Pancreas (tissue), 10 donors: ENCODE data around the gene NRXN2. TPM values are rescaled to one million over a fixed set of nuclear protein-coding genes. Genes with fewer than 3 reads are reported as not detected.

ENCODE experiments used
- ATAC-seq, 4 donors: fragments of 200-7000 bp; cut with Tn5 transposase; one replicate each; pipeline versions ENCODE4 v1.8.0 to v1.9.1; 2020; ENCODE audit warnings: mild to moderate bottlenecking in 4 of 4, moderate library complexity in 4 of 4
- DNase-seq, 6 donors: peaks; one replicate each; pipeline ENCODE4 v3.0.0-alpha.2; 2020
- FAIRE-seq: peaks from 2 replicates; lab custom pipeline; 2012; peaks lifted over from hg19 to GRCh38; lab: Jason Lieb, UNC
- H3K27ac ChIP-seq, 4 donors: fragments of 200-600 bp; sonication (generic); 1 replicate in 3 of 4; 2 replicates in 1 of 4; pipeline versions ENCODE4 v1.5.0 to v1.8.0; 2020
- H3K27me3 ChIP-seq, 4 donors: fragments of 200-600 bp; one replicate each; pipeline ENCODE4 v1.8.0; 2021
- H3K36me3 ChIP-seq, 3 donors: fragments of 200-600 bp; sonication (generic) in 1 of 3; one replicate each; pipeline versions ENCODE4 v1.5.0 to v1.8.0; 2020 to 2021
- H3K4me1 ChIP-seq, 3 donors: fragments of 200-600 bp; one replicate each; pipeline ENCODE4 v1.8.0; 2021
- H3K4me3 ChIP-seq, 4 donors: fragments of 200-600 bp; sonication (generic) in 2 of 4; one replicate each; pipeline versions ENCODE4 v1.5.0 to v1.8.0; 2020 to 2021
- H3K9me3 ChIP-seq, 4 donors: fragments of 200-600 bp; one replicate each; pipeline ENCODE4 v1.8.0; 2021
- WGBS, 2 donors: extraction: QIAGEN DNeasy Blood & Tissue Kit; methylation state at CpG; one replicate each; pipeline ENCODE4 v1.1.7; 2013; 5-methylcytosine and 5-hydroxymethylcytosine counted together
- intact Hi-C, 3 donors: fragments of 100-400 bp; cut with DNase I; formaldehyde crosslinking; loops; one replicate each; pipeline versions ENCODE4 v1.11.1 to v1.14.2; 2022
- polyA plus RNA-seq, 2 donors: library from polyadenylated mRNA; stranded (reverse); fragments of 200-250 nt; gene quantifications; one replicate each; pipeline ENCODE4 v1.2.3, GENCODE V29; 2013
- total RNA-seq, 6 donors: library from RNA; stranded (reverse); fragmentation: NEBNext Ultra II Directional in 4 of 6; extraction: Animal tissue kit (Norgen Biotek cat#: 25700) in 4 of 6; gene quantifications; one replicate each; pipeline versions ENCODE4 v1.2.1 to v1.2.4, GENCODE V29; 2021 to 2023
- TF ChIP-seq, protein P1 (sequence below), 4 donors: fragments of 200-600 bp; sonication (generic) in 3 of 4; IDR thresholded peaks; one replicate each; pipeline versions ENCODE4 v1.5.0 to v1.8.0; 2021; ENCODE audit warnings: antibody characterized with exemption in 4 of 4
- donor health status: healthy with polysubstance abuse.
- donor health status: DM: no; HTN: no; CAD: no; lungs with moderate emphysema.
- donor health status: DM: no; HTN: no; CAD: no.
- donor health status: control.
- donor health status: control.
- donor health status: Bipolar disorder and iron deficiency.
- donor health status: DM: yes; HTN: yes; CAD: no.
- donor health status: DM: no; HTN: no; CAD: no.
- donor health status: DM: no; HTN: no; CAD: no.
- donor health status: DM: yes; HTN: yes; CAD: no.

NRXN2 gene
- total and polyA plus RNA-seq, 8 donors: 0.69 to 10.8 (median 2.1) TPM

DNA sequence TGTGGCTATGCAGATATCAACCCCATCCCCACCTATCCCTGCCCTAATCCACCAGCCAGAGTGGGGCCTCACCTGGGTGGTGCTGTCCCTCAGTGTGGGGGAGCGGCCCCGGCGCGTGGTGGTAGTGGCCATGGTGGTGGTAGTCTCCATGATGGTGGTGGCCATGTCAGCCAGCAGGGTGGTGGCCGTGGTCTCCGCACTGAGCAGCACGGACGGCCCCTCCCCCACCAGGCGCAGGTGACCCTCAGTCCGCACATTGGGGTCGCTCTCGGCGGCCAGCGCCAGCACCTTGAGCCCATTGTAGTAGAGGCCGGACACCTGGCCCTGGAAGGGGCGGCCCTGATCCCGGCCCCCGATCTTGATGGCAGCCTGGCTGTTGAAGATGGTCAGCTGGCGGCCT, 100.3 kb downstream of the NRXN2 start:
- Histone ChIP-seq H3K36me3 (no peaks in the 10 kb centered on the region), H3K27ac (no peak overlapping the region), H3K4me1 (peaks cover 0 to 28% (median 11%) of the 10 kb centered on the region in 3 donors), H3K4me3 (no peak overlapping the region), H3K9me3 (no peaks in the 10 kb centered on the region), H3K27me3 (no peaks in the 10 kb centered on the region)
- intact Hi-C loops: no loop called here
- ATAC-seq (no peak), DNase-seq (peak in 1 of 6 donors; percentile 53), FAIRE-seq (no peak)
- TF ChIP-seq, protein P1, sequence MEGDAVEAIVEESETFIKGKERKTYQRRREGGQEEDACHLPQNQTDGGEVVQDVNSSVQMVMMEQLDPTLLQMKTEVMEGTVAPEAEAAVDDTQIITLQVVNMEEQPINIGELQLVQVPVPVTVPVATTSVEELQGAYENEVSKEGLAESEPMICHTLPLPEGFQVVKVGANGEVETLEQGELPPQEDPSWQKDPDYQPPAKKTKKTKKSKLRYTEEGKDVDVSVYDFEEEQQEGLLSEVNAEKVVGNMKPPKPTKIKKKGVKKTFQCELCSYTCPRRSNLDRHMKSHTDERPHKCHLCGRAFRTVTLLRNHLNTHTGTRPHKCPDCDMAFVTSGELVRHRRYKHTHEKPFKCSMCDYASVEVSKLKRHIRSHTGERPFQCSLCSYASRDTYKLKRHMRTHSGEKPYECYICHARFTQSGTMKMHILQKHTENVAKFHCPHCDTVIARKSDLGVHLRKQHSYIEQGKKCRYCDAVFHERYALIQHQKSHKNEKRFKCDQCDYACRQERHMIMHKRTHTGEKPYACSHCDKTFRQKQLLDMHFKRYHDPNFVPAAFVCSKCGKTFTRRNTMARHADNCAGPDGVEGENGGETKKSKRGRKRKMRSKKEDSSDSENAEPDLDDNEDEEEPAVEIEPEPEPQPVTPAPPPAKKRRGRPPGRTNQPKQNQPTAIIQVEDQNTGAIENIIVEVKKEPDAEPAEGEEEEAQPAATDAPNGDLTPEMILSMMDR (IDR thresholded peaks at IDR 0.05): no peak
- 88 to 93% methylated on average over 18 to 19 of the region's 19 CpGs for WGBS, 2 donors

DNA sequence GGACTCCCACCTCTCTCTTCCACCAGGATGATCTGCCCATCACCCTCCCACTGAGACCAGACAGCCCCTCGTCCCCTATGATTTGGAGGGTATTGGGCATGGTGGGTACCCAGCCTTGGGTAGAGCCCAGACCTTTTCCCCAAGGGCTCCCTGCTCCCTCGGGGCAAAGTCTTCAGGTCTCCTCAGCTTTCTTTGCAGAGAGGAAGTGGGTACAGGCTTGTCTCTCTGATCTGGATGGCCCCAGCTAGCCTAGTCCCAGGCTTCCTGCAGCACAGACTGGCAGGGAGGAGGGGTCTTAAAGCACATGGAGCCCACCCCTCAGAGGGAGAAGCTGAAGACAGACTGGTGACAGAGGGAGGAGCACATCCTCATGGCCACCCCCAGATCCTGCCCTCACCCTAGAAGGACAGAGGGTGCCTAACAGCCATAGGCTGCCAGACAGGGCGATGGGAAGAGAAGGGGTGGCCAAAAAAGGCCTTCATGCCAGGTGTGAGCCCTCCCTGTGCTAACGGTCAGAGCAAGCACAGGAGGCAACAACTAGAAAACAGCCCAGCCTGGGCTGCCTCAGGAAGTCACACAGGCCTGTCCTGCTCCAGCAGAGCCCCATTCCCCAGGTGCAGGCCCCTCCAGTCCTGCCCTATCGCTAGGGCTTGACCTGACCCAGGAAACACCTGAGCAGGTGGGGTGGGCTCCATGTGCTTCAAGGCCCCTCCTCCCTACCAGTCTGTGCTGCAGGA, 101.5 kb downstream of the NRXN2 start:
- H3K9me3 ChIP-seq: no peaks in the 10 kb centered on the region
- H3K27me3 ChIP-seq: no peaks in the 10 kb centered on the region
- intact Hi-C loops: no loop called here
- peaks cover 0 to 28% (median 11%) of the 10 kb centered on the region in 3 donors for H3K4me1 ChIP-seq
- no peaks in the 10 kb centered on the region for H3K36me3 ChIP-seq
- 83 to 88% methylated on average over 5 of the region's 5 CpGs for WGBS, 2 donors
- H3K4me3 ChIP-seq: no peak overlapping the region
- FAIRE-seq (no peak), DNase-seq (peak in 1 of 6 donors; percentile 25), ATAC-seq (no peak)
- peak overlapping the region in 2 of 4 donors; percentile 71 to 82 for H3K27ac ChIP-seq
- TF ChIP-seq, protein P1 (IDR thresholded peaks at IDR 0.05): no peak

DNA sequence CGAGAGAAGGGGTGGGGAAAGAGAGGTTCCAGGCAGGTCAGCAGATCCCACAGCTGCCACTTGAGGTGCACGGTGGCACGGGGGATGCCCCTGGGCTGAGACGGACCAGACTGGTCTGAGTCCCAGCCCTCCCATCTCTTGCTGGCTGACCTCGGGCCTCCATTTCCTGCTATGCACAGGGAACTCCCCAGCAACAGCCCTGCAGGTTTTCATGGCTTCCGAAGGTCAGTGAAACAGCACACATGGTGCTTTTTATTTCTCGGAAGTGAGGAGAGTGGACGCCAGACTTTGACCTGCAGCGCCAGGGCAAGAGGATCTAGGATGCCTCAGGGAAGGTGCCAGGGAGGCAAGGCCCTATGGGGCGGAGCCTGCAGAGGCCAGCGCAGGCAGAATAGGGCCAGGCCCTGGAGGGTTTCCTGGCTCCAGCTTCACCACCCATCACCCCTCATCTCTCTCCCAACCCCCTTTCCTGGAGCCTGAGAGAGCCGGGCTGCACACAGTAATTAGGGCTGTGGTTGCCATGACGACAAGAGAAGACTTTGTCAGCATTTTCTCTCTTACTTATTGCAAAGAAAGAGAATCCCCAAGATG, 102.5 kb downstream of the NRXN2 start:
- Histone ChIP-seq H3K27me3 (no peaks in the 10 kb centered on the region), H3K36me3 (no peaks in the 10 kb centered on the region), H3K4me1 (peaks cover 0 to 28% (median 11%) of the 10 kb centered on the region in 3 donors), H3K27ac (peak overlapping the region in 3 of 4 donors; percentile 49 to 82 (median 71)), H3K9me3 (no peaks in the 10 kb centered on the region), H3K4me3 (peak overlapping the region in 1 of 4 donors; percentile 41)
- intact Hi-C loops: no loop called here
- peak in 5 of 6 donors; percentile 56 to 78 (median 63) for DNase-seq
- no peak for FAIRE-seq
- peak; percentile 61 to 79 (median 76) for ATAC-seq
- TF ChIP-seq, protein P1 (IDR thresholded peaks at IDR 0.05): no peak
- 34 to 39% methylated on average over 13 of the region's 13 CpGs for WGBS, 2 donors

DNA sequence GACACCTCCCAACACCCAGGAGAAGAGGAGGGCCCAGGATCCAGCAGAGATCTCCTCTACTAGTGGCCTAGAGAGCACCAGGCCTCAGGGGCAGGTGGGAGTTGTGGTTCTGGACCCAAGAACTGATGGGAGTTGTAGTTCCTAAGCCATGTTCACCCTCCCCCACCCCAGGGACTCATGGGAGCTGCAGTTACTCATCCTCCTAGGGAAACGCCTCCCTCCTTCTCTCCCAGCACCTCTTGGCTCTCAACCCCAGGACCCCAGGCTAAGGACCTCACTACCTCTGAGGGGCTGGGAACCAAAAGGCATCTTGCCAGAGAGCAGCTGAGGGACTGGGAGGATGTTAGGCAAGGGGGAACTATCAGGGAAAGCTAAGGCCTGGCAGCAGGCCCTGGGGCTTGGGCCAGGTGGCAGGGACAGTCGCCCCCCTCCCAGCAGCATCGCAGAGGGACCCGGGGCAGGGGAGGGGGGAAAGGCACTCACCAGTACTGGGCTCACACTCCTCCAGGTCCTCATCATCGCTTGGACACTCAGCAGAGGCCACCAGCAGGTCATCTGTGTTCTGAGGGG, 103.1 kb downstream of the NRXN2 start:
- 50 to 56% methylated on average over 5 of the region's 5 CpGs for WGBS, 2 donors
- intact Hi-C loops: no loop called here
- Histone ChIP-seq H3K9me3 (no peaks in the 10 kb centered on the region), H3K4me1 (peaks cover 0 to 28% (median 11%) of the 10 kb centered on the region in 3 donors), H3K27me3 (no peaks in the 10 kb centered on the region), H3K27ac (peak overlapping the region in 3 of 4 donors; percentile 49 to 82 (median 71)), H3K36me3 (no peaks in the 10 kb centered on the region), H3K4me3 (peak overlapping the region in 1 of 4 donors; percentile 41)
- ATAC-seq: peak; percentile 82 to 85 (median 85)
- DNase-seq: peak in 5 of 6 donors; percentile 57 to 78 (median 65)
- TF ChIP-seq, protein P1 (IDR thresholded peaks at IDR 0.05): no peak
- FAIRE-seq: no peak
